Neural progenitor cell (in vitro differentiated cells): Measurements from ENCODE around the gene JAZF1. TPM values are rescaled to one million over a fixed set of nuclear protein-coding genes. Genes with fewer than 3 reads are reported as not detected.

Experiments used
- DNase-seq: peaks from one replicate; pipeline ENCODE4 v3.0.0-alpha.2; 2016; ENCODE audit warnings: low spot score
- H2AFZ ChIP-seq: fragments of 200-600 bp; sonication (generic); replicated peaks from 2 replicates; pipeline ENCODE4 v1.6.1; 2016; ENCODE audit warnings: antibody characterized with exemption
- H3F3A ChIP-seq: fragments of 200-600 bp; sonication (generic); 2 replicates; pipeline ENCODE4 v1.6.1; 2016; ENCODE audit warnings: antibody characterized with exemption, low read depth
- H3K27ac ChIP-seq: fragments of 200-600 bp; sonication (generic); 2 replicates; pipeline ENCODE4 v1.5.1; 2016; ENCODE audit warnings: mild to moderate bottlenecking
- H3K27me3 ChIP-seq: fragments of 200-600 bp; sonication (generic); 2 replicates; pipeline ENCODE4 v1.6.1; 2016; ENCODE audit warnings: mild to moderate bottlenecking, moderate library complexity
- H3K36me3 ChIP-seq: fragments of 200-600 bp; sonication (generic); 2 replicates; pipeline ENCODE4 v1.5.1; 2016
- H3K4me1 ChIP-seq: fragments of 200-600 bp; sonication (generic); 2 replicates; pipeline ENCODE4 v1.6.1; 2016; ENCODE audit warnings: mixed run types
- H3K4me2 ChIP-seq: fragments of 200-600 bp; sonication (generic); 2 replicates; pipeline ENCODE4 v1.6.1; 2016
- H3K4me3 ChIP-seq: fragments of 200-600 bp; sonication (generic); 2 replicates; pipeline ENCODE4 v1.5.1; 2016
- H3K79me2 ChIP-seq: fragments of 200-600 bp; sonication (generic); 2 replicates; pipeline ENCODE4 v1.6.1; 2016; ENCODE audit warnings: low read depth
- H3K9ac ChIP-seq: fragments of 200-600 bp; sonication (generic); 2 replicates; pipeline ENCODE4 v1.6.1; 2016
- H3K9me3 ChIP-seq: fragments of 200-600 bp; sonication (generic); 2 replicates; pipeline ENCODE4 v1.5.1; 2016; ENCODE audit warnings: low read depth
- H4K20me1 ChIP-seq: fragments of 200-600 bp; sonication (generic); 2 replicates; pipeline ENCODE4 v1.6.1; 2016; ENCODE audit warnings: low read depth
- H3K27ac Mint-ChIP-seq: 3 replicates; pipeline ENCODE4 v1.8.0; 2021; ENCODE audit warnings: mixed read lengths
- H3K27me3 Mint-ChIP-seq: 2 replicates; pipeline ENCODE4 v1.8.0; 2022; ENCODE audit warnings: low read depth, mild to moderate bottlenecking, inconsistent platforms, moderate library complexity, mixed read lengths; ENCODE audit not compliant: insufficient read depth
- H3K36me3 Mint-ChIP-seq: 3 replicates; pipeline ENCODE4 v1.8.0; 2021; ENCODE audit warnings: mixed read lengths
- H3K4me1 Mint-ChIP-seq: 3 replicates; pipeline ENCODE4 v1.8.0; 2021; ENCODE audit warnings: mixed read lengths
- H3K4me3 Mint-ChIP-seq: 3 replicates; pipeline ENCODE4 v1.8.0; 2021; ENCODE audit warnings: mild to moderate bottlenecking, moderate library complexity, mixed read lengths
- H3K9me3 Mint-ChIP-seq: 3 replicates; pipeline ENCODE4 v1.8.0; 2020; ENCODE audit warnings: mixed read lengths
- EZH2 ChIP-seq: fragments of 200-600 bp; sonication (generic); IDR thresholded peaks from 2 replicates; pipeline ENCODE4 v1.6.1; 2017; ENCODE audit warnings: antibody characterized with exemption, mild to moderate bottlenecking, moderate library complexity
- EZH2phosphoT487 ChIP-seq: fragments of 200-600 bp; sonication (generic); IDR thresholded peaks from 2 replicates; pipeline ENCODE4 v1.6.1; 2017; ENCODE audit warnings: antibody characterized with exemption
- total RNA-seq: library from RNA; depleted of rRNA; stranded (reverse); fragments of >200 nt; gene quantifications from 2 replicates; pipeline ENCODE4 v1.2.3, GENCODE V29; 2015; ENCODE audit warnings: low replicate concordance
- TF ChIP-seq, protein P1 (sequence below): fragments of 200-600 bp; sonication (generic); IDR thresholded peaks from 2 replicates; pipeline ENCODE4 v1.5.1; 2017; ENCODE audit warnings: antibody characterized with exemption, mild to moderate bottlenecking

Gene JAZF1
- total RNA-seq, 1 donor from 2014 or later, result 3.1 TPM

DNA sequence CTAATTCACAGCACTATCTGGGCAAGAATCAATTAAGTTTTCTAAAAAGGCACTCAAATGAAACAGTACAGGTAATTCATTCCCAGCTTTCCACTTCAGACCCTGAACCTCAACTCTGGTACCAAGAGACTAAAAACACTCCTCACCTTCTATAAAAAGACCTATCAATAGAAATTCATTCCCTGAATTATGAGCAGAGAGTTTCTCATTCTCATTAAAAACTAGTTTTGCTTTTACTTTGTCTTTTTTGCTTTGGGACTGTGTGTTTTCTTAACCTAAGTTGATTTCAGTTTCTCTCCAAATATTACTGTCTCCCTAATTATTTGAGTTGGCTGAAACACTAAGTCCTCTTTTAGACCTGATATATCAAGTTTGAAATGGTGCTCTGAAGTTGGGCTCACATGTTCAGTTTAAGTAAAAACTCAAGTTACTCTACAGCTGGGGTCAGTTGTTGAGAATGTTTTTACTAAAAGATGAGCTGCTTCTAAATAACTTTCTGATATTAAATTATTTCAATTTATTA, 189.5 kb downstream of the JAZF1 start:
- H3K9ac ChIP-seq, result no peak overlapping the region
- Mint-ChIP-seq H3K27me3 (no peaks in the 10 kb centered on the region), H3K9me3 (peaks cover 12% of the 10 kb centered on the region), H3K4me1 (peaks cover 5% of the 10 kb centered on the region), H3K36me3 (peaks cover 6% of the 10 kb centered on the region), H3K27ac (no peak overlapping the region), H3K4me3 (no peak overlapping the region)
- H3F3A ChIP-seq, result no peaks in the 10 kb centered on the region
- H3K4me1 ChIP-seq, result peaks cover 9% of the 10 kb centered on the region
- H2AFZ ChIP-seq, result no peak overlapping the region
- no peak overlapping the region for H3K4me3 ChIP-seq
- no peak for DNase-seq
- H3K27ac ChIP-seq, result no peak overlapping the region
- H3K36me3 ChIP-seq, result no peaks in the 10 kb centered on the region
- H3K79me2 ChIP-seq, result no peaks in the 10 kb centered on the region
- no peaks in the 10 kb centered on the region for H3K9me3 ChIP-seq
- no peaks in the 10 kb centered on the region for H3K27me3 ChIP-seq
- no peak for TF ChIP-seq EZH2
- no peak for TF ChIP-seq EZH2phosphoT487
- TF ChIP-seq, protein P1, sequence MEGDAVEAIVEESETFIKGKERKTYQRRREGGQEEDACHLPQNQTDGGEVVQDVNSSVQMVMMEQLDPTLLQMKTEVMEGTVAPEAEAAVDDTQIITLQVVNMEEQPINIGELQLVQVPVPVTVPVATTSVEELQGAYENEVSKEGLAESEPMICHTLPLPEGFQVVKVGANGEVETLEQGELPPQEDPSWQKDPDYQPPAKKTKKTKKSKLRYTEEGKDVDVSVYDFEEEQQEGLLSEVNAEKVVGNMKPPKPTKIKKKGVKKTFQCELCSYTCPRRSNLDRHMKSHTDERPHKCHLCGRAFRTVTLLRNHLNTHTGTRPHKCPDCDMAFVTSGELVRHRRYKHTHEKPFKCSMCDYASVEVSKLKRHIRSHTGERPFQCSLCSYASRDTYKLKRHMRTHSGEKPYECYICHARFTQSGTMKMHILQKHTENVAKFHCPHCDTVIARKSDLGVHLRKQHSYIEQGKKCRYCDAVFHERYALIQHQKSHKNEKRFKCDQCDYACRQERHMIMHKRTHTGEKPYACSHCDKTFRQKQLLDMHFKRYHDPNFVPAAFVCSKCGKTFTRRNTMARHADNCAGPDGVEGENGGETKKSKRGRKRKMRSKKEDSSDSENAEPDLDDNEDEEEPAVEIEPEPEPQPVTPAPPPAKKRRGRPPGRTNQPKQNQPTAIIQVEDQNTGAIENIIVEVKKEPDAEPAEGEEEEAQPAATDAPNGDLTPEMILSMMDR, result no peak
- H3K4me2 ChIP-seq, result no peak overlapping the region
- H4K20me1 ChIP-seq, result no peaks in the 10 kb centered on the region

DNA sequence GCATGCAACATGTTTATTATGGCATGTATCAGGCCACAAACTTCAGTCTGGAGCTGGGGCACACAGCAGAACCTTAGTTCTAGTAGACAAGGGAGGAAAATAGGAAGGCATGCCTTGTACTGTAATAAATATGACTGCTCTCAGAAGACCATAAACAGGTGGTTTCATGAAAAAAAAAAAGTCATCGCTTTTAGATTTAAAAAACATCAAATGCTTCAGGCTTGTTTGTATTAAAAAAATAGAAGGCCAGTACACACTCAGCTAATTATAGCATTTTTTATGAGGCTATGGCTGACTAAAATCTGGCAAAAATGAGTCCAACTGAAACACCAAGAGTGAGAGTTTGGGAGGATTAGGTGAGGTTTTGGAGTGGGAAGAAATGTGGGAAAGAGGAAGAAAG, 204.1 kb downstream of the JAZF1 start:
- Histone ChIP-seq H3K9me3 (no peaks in the 10 kb centered on the region), H3K79me2 (no peaks in the 10 kb centered on the region), H3F3A (no peaks in the 10 kb centered on the region), H3K9ac (no peak overlapping the region), H3K27me3 (no peaks in the 10 kb centered on the region), H3K4me3 (no peak overlapping the region), H3K4me2 (no peak overlapping the region), H3K36me3 (no peaks in the 10 kb centered on the region), H3K4me1 (no peaks in the 10 kb centered on the region), H4K20me1 (no peaks in the 10 kb centered on the region), H2AFZ (no peak overlapping the region), H3K27ac (no peak overlapping the region)
- Mint-ChIP-seq H3K36me3 (no peaks in the 10 kb centered on the region), H3K4me3 (no peak overlapping the region), H3K4me1 (no peaks in the 10 kb centered on the region), H3K27ac (no peak overlapping the region), H3K9me3 (no peaks in the 10 kb centered on the region), H3K27me3 (peaks cover 4% of the 10 kb centered on the region)
- TF ChIP-seq, protein P1, result no peak
- TF ChIP-seq EZH2 (no peak), EZH2phosphoT487 (no peak)
- DNase-seq, result no peak

DNA sequence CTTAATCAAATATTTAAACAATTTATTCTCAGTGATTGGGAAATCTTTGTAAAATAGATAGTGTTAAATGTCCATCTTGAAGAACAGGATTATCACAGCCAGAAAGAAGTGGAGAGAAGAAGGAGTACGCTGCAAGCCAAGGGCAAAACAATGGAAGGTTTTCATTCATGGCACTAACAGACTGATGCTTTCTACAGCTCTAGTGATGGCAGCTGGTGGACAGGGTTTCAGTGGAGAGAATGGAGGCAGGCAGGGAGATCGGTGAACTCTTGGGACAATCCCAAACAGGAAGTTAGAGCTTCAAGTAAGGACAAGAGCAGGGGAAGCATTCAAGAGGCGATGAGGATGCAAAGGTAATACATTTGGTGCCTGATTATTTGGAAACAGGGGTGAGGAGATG, 207.0 kb downstream of the JAZF1 start:
- Histone ChIP-seq H3K79me2 (no peaks in the 10 kb centered on the region), H3K36me3 (no peaks in the 10 kb centered on the region), H3K4me3 (no peak overlapping the region), H3K4me1 (no peaks in the 10 kb centered on the region), H3K4me2 (no peak overlapping the region), H3F3A (no peaks in the 10 kb centered on the region), H3K9ac (no peak overlapping the region), H3K27ac (no peak overlapping the region), H3K27me3 (no peaks in the 10 kb centered on the region), H3K9me3 (no peaks in the 10 kb centered on the region), H2AFZ (no peak overlapping the region), H4K20me1 (no peaks in the 10 kb centered on the region)
- H3K36me3 Mint-ChIP-seq, result no peaks in the 10 kb centered on the region
- TF ChIP-seq EZH2, result no peak
- TF ChIP-seq EZH2phosphoT487, result no peak
- TF ChIP-seq, protein P1, result no peak
- no peak overlapping the region for H3K27ac Mint-ChIP-seq
- no peaks in the 10 kb centered on the region for H3K4me1 Mint-ChIP-seq
- DNase-seq, result no peak
- peaks cover 2% of the 10 kb centered on the region for H3K27me3 Mint-ChIP-seq
- no peaks in the 10 kb centered on the region for H3K9me3 Mint-ChIP-seq
- no peak overlapping the region for H3K4me3 Mint-ChIP-seq
